SK-N-SH treated with all-trans-retinoic acid at 6 μM for 48 hours (cell line): Measurements from ENCODE around the gene KLHL3.

ENCODE experiments used
- ATAC-seq: fragments of 200-7000 bp; cut with Tn5 transposase; 3 replicates; pipeline ENCODE4 v1.9.1; 2020; ENCODE audit warnings: mild to moderate bottlenecking, moderate library complexity
- ARNTL ChIP-seq: fragments of 450-650 bp; formaldehyde crosslinking; IDR thresholded peaks from 2 replicates; pipeline ENCODE4 v1.5.0; 2020; ENCODE audit warnings: low read depth, mild to moderate bottlenecking, moderate library complexity, borderline replicate concordance
- BACH2 ChIP-seq: fragments of 250-450 bp; sonication (Bioruptor Pico); IDR thresholded peaks from 2 replicates; pipeline ENCODE4 v1.9.0; 2021; ENCODE audit warnings: mild to moderate bottlenecking, borderline replicate concordance
- CSDC2 ChIP-seq: fragments of 250-450 bp; sonication (Bioruptor Pico); IDR thresholded peaks from 2 replicates; pipeline ENCODE4 v1.5.0; 2020; ENCODE audit warnings: mild to moderate bottlenecking, moderate library complexity
- ESRRG ChIP-seq: fragments of 250-450 bp; sonication (Bioruptor Pico); IDR thresholded peaks from 2 replicates; pipeline ENCODE4 v1.6.1; 2021; ENCODE audit warnings: mild to moderate bottlenecking
- GLIS3 ChIP-seq: fragments of 250-450 bp; sonication (Bioruptor Pico); IDR thresholded peaks from 2 replicates; pipeline ENCODE4 v1.5.0; 2020; ENCODE audit warnings: mild to moderate bottlenecking, moderate library complexity
- ISL1 ChIP-seq: fragments of 250-450 bp; sonication (Bioruptor Pico); IDR thresholded peaks from 2 replicates; pipeline ENCODE4 v2.1.2; 2022; ENCODE audit warnings: mild to moderate bottlenecking, moderate library complexity
- OSR1 ChIP-seq: fragments of 250-450 bp; sonication (Bioruptor Pico); IDR thresholded peaks from 2 replicates; pipeline ENCODE4 v1.8.0; 2022; ENCODE audit warnings: moderate library complexity, mild to moderate bottlenecking, inconsistent platforms
- PPARA ChIP-seq: fragments of 250-450 bp; sonication (Bioruptor Pico); IDR thresholded peaks from 2 replicates; pipeline ENCODE4 v1.5.0; 2020; ENCODE audit warnings: mild to moderate bottlenecking, borderline replicate concordance
- RARB ChIP-seq: fragments of 250-450 bp; sonication (Bioruptor Pico); IDR thresholded peaks from 2 replicates; pipeline ENCODE4 v1.8.0; 2021; ENCODE audit warnings: mild to moderate bottlenecking, moderate library complexity
- SNAI2 ChIP-seq: fragments of 250-450 bp; sonication (Bioruptor Pico); IDR thresholded peaks from 2 replicates; pipeline ENCODE4 v1.5.0; 2020; ENCODE audit warnings: mild to moderate bottlenecking, moderate library complexity
- TOX ChIP-seq: fragments of 250-450 bp; sonication (Bioruptor Pico); IDR thresholded peaks from 2 replicates; pipeline ENCODE4 v1.8.0; 2021; ENCODE audit warnings: mild to moderate bottlenecking, moderate library complexity, borderline replicate concordance
- ZC3H10 ChIP-seq: fragments of 250-450 bp; sonication (Bioruptor Pico); IDR thresholded peaks from 2 replicates; pipeline ENCODE4 v1.5.1; 2021; ENCODE audit warnings: mild to moderate bottlenecking, moderate library complexity
- ZFP3 ChIP-seq: fragments of 250-450 bp; sonication (Bioruptor Pico); IDR thresholded peaks from 2 replicates; pipeline ENCODE4 v1.5.0; 2020; ENCODE audit warnings: mild to moderate bottlenecking, moderate library complexity
- ZFP30 ChIP-seq: fragments of 450-650 bp; formaldehyde crosslinking; IDR thresholded peaks from 2 replicates; pipeline ENCODE4 v1.5.0; 2022; ENCODE audit warnings: mild to moderate bottlenecking, moderate library complexity
- ZNF565 ChIP-seq: fragments of 450-650 bp; formaldehyde crosslinking; conservative IDR thresholded peaks from 2 replicates; pipeline ENCODE4 v1.5.0; 2020; ENCODE audit warnings: low read depth, mild to moderate bottlenecking, moderate library complexity
- ZNF70 ChIP-seq: fragments of 450-650 bp; formaldehyde crosslinking; IDR thresholded peaks from 2 replicates; pipeline ENCODE4 v1.5.0; 2020; ENCODE audit warnings: mild to moderate bottlenecking, moderate library complexity
- ZNF8 ChIP-seq: fragments of 450-650 bp; formaldehyde crosslinking; IDR thresholded peaks from 2 replicates; pipeline ENCODE4 v1.5.0; 2020; ENCODE audit warnings: mild to moderate bottlenecking, moderate library complexity
- TF ChIP-seq, protein P1 (sequence below): fragments of 250-450 bp; sonication (Bioruptor Pico); IDR thresholded peaks from 2 replicates; pipeline ENCODE4 v1.8.0; 2020; ENCODE audit warnings: mild to moderate bottlenecking, moderate library complexity, borderline replicate concordance
- TF ChIP-seq, protein P2 (sequence below): fragments of 250-450 bp; sonication (Bioruptor Pico); IDR thresholded peaks from 2 replicates; pipeline ENCODE4 v1.5.0; 2020; ENCODE audit warnings: mild to moderate bottlenecking, moderate library complexity
- TF ChIP-seq, protein P3 (sequence below): fragments of 250-450 bp; sonication (Bioruptor Pico); IDR thresholded peaks from 2 replicates; pipeline ENCODE4 v1.5.1; 2021; ENCODE audit warnings: mild to moderate bottlenecking, moderate library complexity
- TF ChIP-seq, protein P4 (sequence below): fragments of 250-450 bp; sonication (Bioruptor Pico); IDR thresholded peaks from 2 replicates; pipeline ENCODE4 v1.5.1; 2020; ENCODE audit warnings: low read depth, mild to moderate bottlenecking, moderate library complexity

KLHL3 gene

DNA sequence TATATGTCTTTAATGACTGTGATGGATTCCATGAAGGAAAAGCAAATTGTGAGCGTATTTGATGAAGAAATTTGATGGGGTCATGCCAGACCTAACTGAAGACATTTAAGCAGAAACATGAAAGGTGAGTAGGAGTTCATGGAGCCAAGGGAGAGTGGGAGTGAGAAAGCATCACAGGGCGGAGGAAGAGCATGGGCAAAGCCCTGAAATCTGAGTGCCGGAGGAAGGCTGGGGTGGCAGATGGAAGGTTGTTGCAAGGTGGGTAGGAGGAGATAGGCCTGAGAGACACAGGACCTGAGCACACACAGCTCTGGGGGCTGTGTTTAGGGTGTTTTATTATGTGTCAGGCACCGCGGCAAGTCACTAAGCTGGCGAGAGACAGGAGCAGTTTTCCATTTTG, 136.4 kb downstream of the KLHL3 start:
- no peak for ATAC-seq
- TF ChIP-seq, protein P1, sequence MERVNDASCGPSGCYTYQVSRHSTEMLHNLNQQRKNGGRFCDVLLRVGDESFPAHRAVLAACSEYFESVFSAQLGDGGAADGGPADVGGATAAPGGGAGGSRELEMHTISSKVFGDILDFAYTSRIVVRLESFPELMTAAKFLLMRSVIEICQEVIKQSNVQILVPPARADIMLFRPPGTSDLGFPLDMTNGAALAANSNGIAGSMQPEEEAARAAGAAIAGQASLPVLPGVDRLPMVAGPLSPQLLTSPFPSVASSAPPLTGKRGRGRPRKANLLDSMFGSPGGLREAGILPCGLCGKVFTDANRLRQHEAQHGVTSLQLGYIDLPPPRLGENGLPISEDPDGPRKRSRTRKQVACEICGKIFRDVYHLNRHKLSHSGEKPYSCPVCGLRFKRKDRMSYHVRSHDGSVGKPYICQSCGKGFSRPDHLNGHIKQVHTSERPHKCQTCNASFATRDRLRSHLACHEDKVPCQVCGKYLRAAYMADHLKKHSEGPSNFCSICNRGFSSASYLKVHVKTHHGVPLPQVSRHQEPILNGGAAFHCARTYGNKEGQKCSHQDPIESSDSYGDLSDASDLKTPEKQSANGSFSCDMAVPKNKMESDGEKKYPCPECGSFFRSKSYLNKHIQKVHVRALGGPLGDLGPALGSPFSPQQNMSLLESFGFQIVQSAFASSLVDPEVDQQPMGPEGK: no peak
- TF ChIP-seq ESRRG (CRISPR knock-in tag) (no peak), BACH2 (CRISPR knock-in tag) (no peak), SNAI2 (CRISPR knock-in tag) (no peak), ZFP30 (no peak), OSR1 (CRISPR knock-in tag) (no peak), ARNTL (CRISPR knock-in tag) (no peak), PPARA (CRISPR knock-in tag) (no peak), RARB (CRISPR knock-in tag) (no peak), GLIS3 (no peak), ZFP3 (no peak), ZC3H10 (CRISPR knock-in tag) (no peak), CSDC2 (CRISPR knock-in tag) (no peak), ZNF565 (CRISPR knock-in tag) (no peak), TOX (CRISPR knock-in tag) (no peak), ZNF70 (CRISPR knock-in tag) (no peak), ISL1 (CRISPR knock-in tag) (no peak)
- TF ChIP-seq, protein P2, sequence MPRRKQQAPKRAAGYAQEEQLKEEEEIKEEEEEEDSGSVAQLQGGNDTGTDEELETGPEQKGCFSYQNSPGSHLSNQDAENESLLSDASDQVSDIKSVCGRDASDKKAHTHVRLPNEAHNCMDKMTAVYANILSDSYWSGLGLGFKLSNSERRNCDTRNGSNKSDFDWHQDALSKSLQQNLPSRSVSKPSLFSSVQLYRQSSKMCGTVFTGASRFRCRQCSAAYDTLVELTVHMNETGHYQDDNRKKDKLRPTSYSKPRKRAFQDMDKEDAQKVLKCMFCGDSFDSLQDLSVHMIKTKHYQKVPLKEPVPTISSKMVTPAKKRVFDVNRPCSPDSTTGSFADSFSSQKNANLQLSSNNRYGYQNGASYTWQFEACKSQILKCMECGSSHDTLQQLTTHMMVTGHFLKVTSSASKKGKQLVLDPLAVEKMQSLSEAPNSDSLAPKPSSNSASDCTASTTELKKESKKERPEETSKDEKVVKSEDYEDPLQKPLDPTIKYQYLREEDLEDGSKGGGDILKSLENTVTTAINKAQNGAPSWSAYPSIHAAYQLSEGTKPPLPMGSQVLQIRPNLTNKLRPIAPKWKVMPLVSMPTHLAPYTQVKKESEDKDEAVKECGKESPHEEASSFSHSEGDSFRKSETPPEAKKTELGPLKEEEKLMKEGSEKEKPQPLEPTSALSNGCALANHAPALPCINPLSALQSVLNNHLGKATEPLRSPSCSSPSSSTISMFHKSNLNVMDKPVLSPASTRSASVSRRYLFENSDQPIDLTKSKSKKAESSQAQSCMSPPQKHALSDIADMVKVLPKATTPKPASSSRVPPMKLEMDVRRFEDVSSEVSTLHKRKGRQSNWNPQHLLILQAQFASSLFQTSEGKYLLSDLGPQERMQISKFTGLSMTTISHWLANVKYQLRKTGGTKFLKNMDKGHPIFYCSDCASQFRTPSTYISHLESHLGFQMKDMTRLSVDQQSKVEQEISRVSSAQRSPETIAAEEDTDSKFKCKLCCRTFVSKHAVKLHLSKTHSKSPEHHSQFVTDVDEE (CRISPR knock-in tag): no peak
- TF ChIP-seq, protein P3, sequence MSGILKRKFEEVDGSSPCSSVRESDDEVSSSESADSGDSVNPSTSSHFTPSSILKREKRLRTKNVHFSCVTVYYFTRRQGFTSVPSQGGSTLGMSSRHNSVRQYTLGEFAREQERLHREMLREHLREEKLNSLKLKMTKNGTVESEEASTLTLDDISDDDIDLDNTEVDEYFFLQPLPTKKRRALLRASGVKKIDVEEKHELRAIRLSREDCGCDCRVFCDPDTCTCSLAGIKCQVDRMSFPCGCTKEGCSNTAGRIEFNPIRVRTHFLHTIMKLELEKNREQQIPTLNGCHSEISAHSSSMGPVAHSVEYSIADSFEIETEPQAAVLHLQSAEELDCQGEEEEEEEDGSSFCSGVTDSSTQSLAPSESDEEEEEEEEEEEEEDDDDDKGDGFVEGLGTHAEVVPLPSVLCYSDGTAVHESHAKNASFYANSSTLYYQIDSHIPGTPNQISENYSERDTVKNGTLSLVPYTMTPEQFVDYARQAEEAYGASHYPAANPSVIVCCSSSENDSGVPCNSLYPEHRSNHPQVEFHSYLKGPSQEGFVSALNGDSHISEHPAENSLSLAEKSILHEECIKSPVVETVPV (CRISPR knock-in tag): no peak
- TF ChIP-seq, protein P4, sequence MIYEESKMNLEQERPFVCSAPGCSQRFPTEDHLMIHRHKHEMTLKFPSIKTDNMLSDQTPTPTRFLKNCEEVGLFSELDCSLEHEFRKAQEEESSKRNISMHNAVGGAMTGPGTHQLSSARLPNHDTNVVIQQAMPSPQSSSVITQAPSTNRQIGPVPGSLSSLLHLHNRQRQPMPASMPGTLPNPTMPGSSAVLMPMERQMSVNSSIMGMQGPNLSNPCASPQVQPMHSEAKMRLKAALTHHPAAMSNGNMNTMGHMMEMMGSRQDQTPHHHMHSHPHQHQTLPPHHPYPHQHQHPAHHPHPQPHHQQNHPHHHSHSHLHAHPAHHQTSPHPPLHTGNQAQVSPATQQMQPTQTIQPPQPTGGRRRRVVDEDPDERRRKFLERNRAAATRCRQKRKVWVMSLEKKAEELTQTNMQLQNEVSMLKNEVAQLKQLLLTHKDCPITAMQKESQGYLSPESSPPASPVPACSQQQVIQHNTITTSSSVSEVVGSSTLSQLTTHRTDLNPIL: no peak

DNA sequence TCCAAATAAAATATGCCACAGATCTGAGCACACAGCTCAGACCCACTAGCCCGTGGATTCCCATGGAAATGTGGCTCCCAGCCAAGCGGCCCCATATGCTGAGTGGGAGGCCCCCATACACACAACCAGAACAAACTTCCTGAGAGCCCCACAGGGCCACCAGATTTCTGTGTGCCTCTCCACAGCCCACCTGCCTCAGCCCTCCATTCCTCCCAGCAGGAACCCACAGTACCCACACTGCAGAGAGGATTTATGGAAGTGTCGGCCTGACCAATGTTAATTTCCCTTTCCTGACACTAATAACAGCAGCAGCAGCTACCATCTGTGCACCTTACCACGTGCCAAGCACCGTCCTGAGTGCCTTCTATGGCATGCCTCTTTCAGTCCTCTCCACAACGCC, 137.5 kb downstream of the KLHL3 start:
- TF ChIP-seq ZNF70 (CRISPR knock-in tag) (no peak), SNAI2 (CRISPR knock-in tag) (no peak), CSDC2 (CRISPR knock-in tag) (no peak), ZNF8 (CRISPR knock-in tag) (no peak), ARNTL (CRISPR knock-in tag) (no peak), GLIS3 (no peak)
- TF ChIP-seq, protein P2 (CRISPR knock-in tag): no peak
- ATAC-seq: no peak

DNA sequence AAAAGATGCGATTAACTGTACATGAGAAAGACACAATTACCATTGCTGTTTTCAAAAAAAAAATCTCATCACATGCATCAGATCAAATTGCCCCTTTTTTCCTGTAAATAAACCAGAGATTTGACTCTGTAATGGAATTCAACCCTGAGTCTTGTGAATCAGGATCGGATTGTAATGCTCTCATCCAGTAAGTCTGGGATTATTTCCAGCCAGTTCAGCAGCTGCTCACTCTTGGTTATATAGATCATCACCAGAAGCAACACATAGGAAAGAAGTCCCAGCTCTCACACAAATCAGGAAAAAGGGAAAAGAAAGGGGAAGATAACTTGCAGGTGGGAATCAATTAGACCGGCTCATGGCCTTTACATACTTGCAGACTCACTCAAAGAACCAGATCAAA, 138.9 kb downstream of the KLHL3 start:
- ATAC-seq: no peak
- TF ChIP-seq BACH2 (CRISPR knock-in tag): no peak
- TF ChIP-seq, protein P2 (CRISPR knock-in tag): no peak
- no peak for TF ChIP-seq SNAI2 (CRISPR knock-in tag)
- TF ChIP-seq ZFP3: no peak
- TF ChIP-seq, protein P1: no peak
- no peak for TF ChIP-seq CSDC2 (CRISPR knock-in tag)
- no peak for TF ChIP-seq ZNF70 (CRISPR knock-in tag)
- no peak for TF ChIP-seq ESRRG (CRISPR knock-in tag)
- TF ChIP-seq, protein P4: no peak
